Measurements from ENCODE around the gene TRPV6. TPM values are rescaled to one million over a fixed set of nuclear protein-coding genes. Genes with fewer than 3 reads are reported as not detected.

The TRPV6 gene
- total RNA-seq, 4 donors from 2014 or later: under 0.01 TPM; not detected in 3

DNA sequence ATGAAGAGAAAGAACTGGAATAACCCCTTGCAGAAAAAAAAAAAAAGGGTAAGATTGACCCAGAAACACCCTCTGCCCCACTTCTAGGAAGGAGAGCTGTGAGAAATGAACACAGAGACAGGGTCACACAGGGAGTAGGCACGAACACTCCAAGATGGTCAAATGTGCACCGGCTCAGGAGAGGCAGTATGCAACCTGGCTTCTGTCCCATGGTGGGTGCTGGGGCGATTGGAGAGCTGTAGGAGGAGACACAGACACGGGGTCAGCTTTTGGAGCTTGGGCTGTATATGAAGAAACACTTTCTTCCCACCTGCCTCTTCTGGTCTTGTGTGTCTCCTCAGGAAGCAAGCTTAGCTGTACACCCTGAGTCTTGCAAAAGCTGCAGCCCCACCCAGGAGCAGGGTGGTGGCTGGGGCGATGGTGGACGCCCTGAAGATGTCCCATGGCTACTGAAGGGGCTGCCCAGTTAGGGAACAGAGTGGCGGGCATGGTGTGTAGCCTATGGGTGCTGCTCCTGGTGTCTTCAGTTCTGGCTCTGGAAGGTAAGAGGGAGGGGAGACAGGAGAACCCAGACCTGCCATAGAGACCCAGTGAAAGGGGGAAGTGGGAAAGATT is 22.7 kb downstream of the TRPV6 start:
- TF ChIP-seq, protein P1, sequence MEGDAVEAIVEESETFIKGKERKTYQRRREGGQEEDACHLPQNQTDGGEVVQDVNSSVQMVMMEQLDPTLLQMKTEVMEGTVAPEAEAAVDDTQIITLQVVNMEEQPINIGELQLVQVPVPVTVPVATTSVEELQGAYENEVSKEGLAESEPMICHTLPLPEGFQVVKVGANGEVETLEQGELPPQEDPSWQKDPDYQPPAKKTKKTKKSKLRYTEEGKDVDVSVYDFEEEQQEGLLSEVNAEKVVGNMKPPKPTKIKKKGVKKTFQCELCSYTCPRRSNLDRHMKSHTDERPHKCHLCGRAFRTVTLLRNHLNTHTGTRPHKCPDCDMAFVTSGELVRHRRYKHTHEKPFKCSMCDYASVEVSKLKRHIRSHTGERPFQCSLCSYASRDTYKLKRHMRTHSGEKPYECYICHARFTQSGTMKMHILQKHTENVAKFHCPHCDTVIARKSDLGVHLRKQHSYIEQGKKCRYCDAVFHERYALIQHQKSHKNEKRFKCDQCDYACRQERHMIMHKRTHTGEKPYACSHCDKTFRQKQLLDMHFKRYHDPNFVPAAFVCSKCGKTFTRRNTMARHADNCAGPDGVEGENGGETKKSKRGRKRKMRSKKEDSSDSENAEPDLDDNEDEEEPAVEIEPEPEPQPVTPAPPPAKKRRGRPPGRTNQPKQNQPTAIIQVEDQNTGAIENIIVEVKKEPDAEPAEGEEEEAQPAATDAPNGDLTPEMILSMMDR (IDR thresholded peaks at IDR 0.05; ENCODE audit: low read depth): no peak

DNA sequence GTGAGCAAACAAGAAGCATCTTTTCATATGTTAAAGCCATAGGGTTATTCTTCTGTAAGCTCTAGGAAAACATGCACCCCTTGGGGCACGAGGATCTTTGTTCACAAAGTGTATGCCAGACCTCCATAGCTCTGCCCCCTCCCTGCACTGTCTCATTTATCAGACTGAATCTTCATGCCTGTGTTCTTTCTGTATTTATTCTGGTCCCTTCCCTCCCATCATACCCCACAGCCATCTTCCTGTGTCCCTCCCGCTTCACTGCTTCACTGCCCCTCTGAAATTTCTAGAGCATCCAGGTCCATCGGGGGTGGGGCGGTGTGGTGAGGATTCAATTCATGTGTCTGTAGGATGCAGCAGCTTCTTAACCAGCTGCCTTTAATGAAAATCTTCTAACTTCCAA is 23.2 kb downstream of the TRPV6 start:
- TF ChIP-seq, protein P1 (IDR thresholded peaks at IDR 0.05; ENCODE audit: low read depth): no peak

DNA sequence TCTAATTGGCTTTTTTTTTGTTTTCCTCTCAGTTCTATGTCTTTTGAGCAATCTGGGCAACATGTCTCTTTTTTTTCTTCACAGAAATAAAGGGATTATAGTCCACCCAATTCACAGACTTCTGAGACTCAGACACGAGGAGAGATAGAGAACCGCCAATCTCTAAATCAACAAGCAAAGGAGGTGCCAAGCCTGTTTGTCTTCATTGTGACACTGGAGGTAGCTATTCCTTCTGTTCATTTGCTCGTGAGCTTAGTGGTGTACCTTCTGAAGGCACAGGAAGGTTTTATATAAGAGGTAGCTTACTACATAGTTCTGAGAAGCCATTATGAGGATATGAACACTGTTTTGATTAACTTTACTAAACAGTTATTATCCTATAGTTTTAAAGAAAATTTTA is 24.6 kb downstream of the TRPV6 start:
- TF ChIP-seq, protein P1 (IDR thresholded peaks at IDR 0.05; ENCODE audit: low read depth): no peak

DNA sequence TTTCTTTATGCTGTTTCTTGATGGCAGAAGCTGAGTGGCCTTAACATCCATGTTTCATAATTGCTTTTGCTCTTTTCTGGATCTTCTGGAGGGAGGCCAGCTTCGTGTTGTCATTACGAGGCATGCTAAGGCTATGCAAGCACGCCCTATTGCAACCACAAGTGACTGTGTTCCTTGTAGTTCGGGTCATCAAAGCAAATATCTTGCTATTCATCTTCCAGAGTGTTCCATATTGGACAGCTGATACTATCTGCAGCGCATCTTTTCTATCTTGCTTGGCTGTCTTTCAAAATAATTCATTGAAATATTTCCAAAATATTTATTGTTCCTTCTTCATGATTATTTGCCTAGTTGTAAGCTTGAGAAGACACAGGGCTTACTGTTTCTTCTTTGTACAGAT is 25.7 kb downstream of the TRPV6 start:
- TF ChIP-seq, protein P1 (IDR thresholded peaks at IDR 0.05; ENCODE audit: low read depth): no peak

DNA sequence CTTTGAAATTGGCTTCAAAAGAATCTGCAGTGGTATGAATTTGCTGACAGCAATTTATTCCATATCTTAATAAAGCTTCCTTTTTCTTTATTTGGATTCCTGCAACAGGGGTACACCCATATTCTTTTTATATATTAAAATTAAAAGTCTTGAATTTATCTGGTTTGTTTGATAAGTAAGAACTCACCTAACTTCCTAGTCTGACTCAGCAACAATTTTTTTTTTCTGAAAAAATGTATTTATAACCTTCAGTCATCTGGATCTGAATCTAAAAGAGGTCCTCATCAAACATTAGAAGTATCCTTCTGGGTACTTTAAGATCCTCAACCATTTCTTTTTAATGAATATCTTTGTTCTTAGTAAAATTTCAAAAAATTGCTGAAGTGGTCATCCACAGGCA is 26.1 kb downstream of the TRPV6 start:
- TF ChIP-seq, protein P1 (IDR thresholded peaks at IDR 0.05; ENCODE audit: low read depth): no peak

DNA sequence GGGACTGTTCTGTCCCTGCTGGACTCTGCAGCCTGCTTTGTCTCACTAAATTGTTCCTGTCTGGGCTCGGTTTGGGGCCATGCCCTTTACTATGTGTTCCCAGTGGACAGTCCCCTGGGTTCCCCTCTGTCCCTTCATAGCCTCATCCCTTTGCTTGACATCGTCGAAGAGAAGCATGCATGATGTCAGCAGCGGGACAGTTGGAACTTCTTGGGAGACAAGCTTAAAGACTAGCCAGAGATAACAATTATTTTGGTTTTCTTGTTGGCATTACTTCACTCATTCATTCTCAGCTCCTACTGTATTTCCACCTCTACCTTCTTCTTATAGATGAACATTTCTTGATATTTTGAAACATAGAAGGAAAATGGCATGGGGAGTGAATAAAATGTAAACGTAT is 27.9 kb downstream of the TRPV6 start:
- TF ChIP-seq, protein P1 (IDR thresholded peaks at IDR 0.05; ENCODE audit: low read depth): no peak

DNA sequence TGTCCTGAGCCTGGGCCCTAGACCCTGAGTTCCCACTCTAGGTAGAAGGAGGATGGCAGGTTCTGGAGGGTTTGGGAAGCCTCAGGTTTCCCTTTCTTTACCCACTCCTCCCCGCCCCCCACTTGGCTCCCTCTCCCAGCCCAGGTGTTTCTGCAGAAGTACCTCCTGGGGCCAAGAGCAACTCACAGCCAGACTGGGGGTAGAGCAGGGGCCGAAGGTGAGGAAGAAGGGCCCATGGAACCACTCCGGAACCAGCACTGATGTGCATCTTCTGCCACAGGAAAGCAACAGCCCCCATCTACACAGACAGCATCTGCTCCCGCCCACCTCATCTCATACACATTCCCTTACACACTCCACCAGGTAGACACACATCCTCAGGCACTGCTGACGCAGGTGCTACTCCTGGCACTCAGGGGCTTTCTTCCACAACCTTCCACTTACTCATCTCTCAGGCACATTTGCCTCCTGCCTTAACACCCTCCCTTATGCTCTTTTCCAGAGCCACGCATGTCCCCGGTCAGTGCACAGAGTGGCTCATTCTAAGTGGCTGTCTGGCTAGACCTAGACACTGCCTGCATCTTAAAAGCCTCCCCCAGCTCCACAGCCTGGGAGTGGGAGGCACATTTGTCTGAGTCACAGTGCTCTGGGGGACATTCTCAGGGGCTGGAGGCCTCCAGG is 28.8 kb downstream of the TRPV6 start:
- TF ChIP-seq, protein P1 (IDR thresholded peaks at IDR 0.05; ENCODE audit: low read depth): no peak

All from subcutaneous adipose tissue (tissue), 4 donors.